HCT116 (cell line): ENCODE measurements around the gene UTF1. TPM values are rescaled to one million over a fixed set of nuclear protein-coding genes. Genes with fewer than 3 reads are reported as not detected.

Experiments used
- ATAC-seq: fragments of 200-7000 bp; cut with Tn5 transposase; 2 replicates; pipeline ENCODE4 v1.9.1; 2020; ENCODE audit warnings: mild to moderate bottlenecking, moderate library complexity
- BruUV-seq: library from RNA; stranded (reverse); fragments of 400-500 nt; replicated peaks from 2 replicates; lab custom pipeline; 2021; lab: Mats Ljungman, UMichigan
- CTCF ChIA-PET: fragments of 300-600 bp; sonication (Branson Sonifier 250); formaldehyde crosslinking; loops from one replicate; lab custom pipeline; 2021; ENCODE audit warnings: antibody characterized with exemption; lab: Charles Lee
- POLR2A ChIA-PET: fragments of 300-600, 350-600 bp; sonication (Branson Sonifier 250); formaldehyde crosslinking; loops from one replicate; lab custom pipeline; 2021; ENCODE audit warnings: antibody characterized with exemption; lab: Charles Lee
- RAD21 ChIA-PET, 2 experiments: fragments of 300-600 bp; sonication (Branson Sonifier 250); formaldehyde crosslinking; loops; one replicate each; lab custom pipeline; 2023; ENCODE audit warnings: low total read pairs in 2 of 2; ENCODE audit not compliant: uncharacterized antibody in 2 of 2, unreplicated experiment in 2 of 2, low non-redundant PET in 1 of 2; lab: Charles Lee
- DNase-seq: peaks from one replicate; pipeline ENCODE4 v3.0.0-alpha.2; 2010; ENCODE audit warnings: low read depth, low spot score
- H2AFZ ChIP-seq: fragments of 200-600 bp; shearing (Covaris generic), sonication (generic); 2 replicates; pipeline ENCODE4 v1.6.1; 2017; ENCODE audit warnings: low read depth, mixed run types, mixed read lengths, antibody characterized with exemption, low read length; ENCODE audit not compliant: poor library complexity, severe bottlenecking
- H3K27ac ChIP-seq: 2 replicates; pipeline ENCODE4 v1.5.1; 2012; ENCODE audit warnings: low read depth, low read length
- H3K27me3 ChIP-seq: fragments of 200-600 bp; sonication (generic); 2 replicates; pipeline ENCODE4 v1.6.1; 2016; ENCODE audit warnings: mixed run types, low read length, mixed read lengths; ENCODE audit not compliant: insufficient read depth
- H3K36me3 ChIP-seq, 2 experiments: fragments of 200-500 bp in 1 of 2; fragments of 200-600 bp in 1 of 2; sonication (Bioruptor generic) in 1 of 2; sonication (generic) in 1 of 2; 2 replicates each; pipeline versions ENCODE4 v1.5.1 to v1.6.1; 2014 to 2016; ENCODE audit warnings: low read length in 2 of 2, inconsistent platforms in 1 of 2, mixed read lengths in 1 of 2, mixed run types in 1 of 2; ENCODE audit not compliant: insufficient read depth in 2 of 2, control insufficient read depth in 1 of 2
- H3K4me1 ChIP-seq, 2 experiments: fragments of 200-600 bp in 1 of 2; sonication (generic) in 1 of 2; 2 replicates each; pipeline versions ENCODE4 v1.5.1 to v1.6.1; 2012 to 2017; ENCODE audit warnings: low read length in 2 of 2, inconsistent platforms in 1 of 2, mild to moderate bottlenecking in 1 of 2, mixed read lengths in 1 of 2, mixed run types in 1 of 2, moderate library complexity in 1 of 2; ENCODE audit not compliant: insufficient read depth in 2 of 2, control insufficient read depth in 1 of 2
- H3K4me2 ChIP-seq: fragments of 200-600 bp; sonication (generic); 2 replicates; pipeline ENCODE4 v1.6.1; 2017; ENCODE audit warnings: mixed run types, low read length, mixed read lengths
- H3K4me3 ChIP-seq, 2 experiments: fragments of 200-600 bp in 1 of 2; sonication (generic) in 1 of 2; replicated peaks in 1 of 2; 2 replicates each; pipeline ENCODE4 v1.5.1; 2011 to 2016; ENCODE audit warnings: low read length in 2 of 2, control low read depth in 1 of 2, low read depth in 1 of 2, mild to moderate bottlenecking in 1 of 2, mixed read lengths in 1 of 2, mixed run types in 1 of 2
- H3K79me2 ChIP-seq: fragments of 200-600 bp; sonication (generic); 2 replicates; pipeline ENCODE4 v1.6.1; 2017; ENCODE audit warnings: mild to moderate bottlenecking, mixed run types, low read length, moderate library complexity, mixed read lengths; ENCODE audit not compliant: insufficient read depth
- H3K9ac ChIP-seq: fragments of 200-600 bp; sonication (generic); 2 replicates; pipeline ENCODE4 v1.6.1; 2016; ENCODE audit warnings: low read length, mixed read lengths
- H3K9me2 ChIP-seq: fragments of 200-600 bp; sonication (generic), shearing (Covaris generic); 2 replicates; pipeline ENCODE4 v1.6.1; 2017; ENCODE audit warnings: mixed run types, mild to moderate bottlenecking, moderate library complexity; ENCODE audit not compliant: insufficient read depth
- H3K9me3 ChIP-seq, 2 experiments: fragments of 200-500 bp in 1 of 2; fragments of 200-600 bp in 1 of 2; sonication (Bioruptor generic) in 1 of 2; sonication (generic) in 1 of 2; 2 replicates each; pipeline ENCODE4 v1.6.1; 2014 to 2017; ENCODE audit warnings: low read length in 2 of 2, mixed read lengths in 2 of 2, inconsistent platforms in 1 of 2, low read depth in 1 of 2, mild to moderate bottlenecking in 1 of 2, mixed run types in 1 of 2, moderate library complexity in 1 of 2; ENCODE audit not compliant: control insufficient read depth in 1 of 2, insufficient read depth in 1 of 2
- H4K20me1 ChIP-seq: fragments of 200-600 bp; sonication (generic), shearing (Covaris generic); 2 replicates; pipeline ENCODE4 v1.6.1; 2017; ENCODE audit warnings: mixed run types, mild to moderate bottlenecking, moderate library complexity; ENCODE audit not compliant: insufficient read depth
- ATF3 ChIP-seq: IDR thresholded peaks from 2 replicates; pipeline ENCODE4 v1.6.1; 2012
- CBX3 ChIP-seq: IDR thresholded peaks from 2 replicates; pipeline ENCODE4 v1.6.1; 2012; ENCODE audit warnings: low read depth
- CEBPB ChIP-seq: IDR thresholded peaks from 2 replicates; pipeline ENCODE4 v1.6.1; 2012; ENCODE audit warnings: low read depth
- ELF1 ChIP-seq: IDR thresholded peaks from 2 replicates; pipeline ENCODE4 v1.6.1; 2012; ENCODE audit warnings: low read depth, borderline replicate concordance
- EZH2phosphoT487 ChIP-seq: fragments of 200-600 bp; IDR thresholded peaks from 2 replicates; pipeline ENCODE4 v1.6.1; 2018; ENCODE audit warnings: antibody characterized with exemption, borderline replicate concordance
- FOSL1 ChIP-seq: IDR thresholded peaks from 2 replicates; pipeline ENCODE4 v1.6.1; 2012; ENCODE audit warnings: low read depth
- JUND ChIP-seq: IDR thresholded peaks from 2 replicates; pipeline ENCODE4 v1.6.1; 2012
- POLR2A ChIP-seq: IDR thresholded peaks from 2 replicates; pipeline ENCODE4 v1.7.0; 2011; ENCODE audit warnings: borderline replicate concordance; ENCODE audit not compliant: insufficient read depth, insufficient read length; ENCODE audit errors: extremely low read depth
- RAD21 ChIP-seq: IDR thresholded peaks from 2 replicates; pipeline ENCODE4 v1.6.1; 2012; ENCODE audit warnings: low read depth, mild to moderate bottlenecking
- REST ChIP-seq: IDR thresholded peaks from 2 replicates; pipeline ENCODE4 v1.6.1; 2012; ENCODE audit warnings: low read depth
- SP1 ChIP-seq: IDR thresholded peaks from 2 replicates; pipeline ENCODE4 v1.6.1; 2012; ENCODE audit warnings: low read depth
- ZFX ChIP-seq: fragments of 450-650 bp; IDR thresholded peaks from 2 replicates; pipeline ENCODE4 v1.6.1; 2017
- ZNF274 ChIP-seq: fragments of 200-500 bp; sonication (Bioruptor generic); IDR thresholded peaks from 2 replicates; pipeline ENCODE4 v1.6.1; 2014; ENCODE audit warnings: mild to moderate bottlenecking, low read depth, low read length, inconsistent platforms
- intact Hi-C: fragments of 100-400 bp; cut with micrococcal nuclease; formaldehyde crosslinking; loops from 2 replicates; pipeline ENCODE4 v1.10.0; 2022
- total RNA-seq: library from RNA; stranded (reverse); gene quantifications from one replicate; pipeline ENCODE4 v1.2.1, GENCODE V29; 2021; ENCODE audit not compliant: unreplicated experiment
- TF ChIP-seq, protein P1 (sequence below): IDR thresholded peaks from 2 replicates; pipeline ENCODE4 v1.6.1; 2012

The UTF1 gene
- total RNA-seq, 1 experiment from 2014 or later, result not detected

- ATAC-seq, result no peak
- TF ChIP-seq SP1 (no peak), ZFX (no peak), CBX3 (no peak), POLR2A (no peak), JUND (no peak), REST (no peak), EZH2phosphoT487 (no peak), ATF3 (no peak), CEBPB (no peak), RAD21 (no peak), ZNF274 (no peak), ELF1 (no peak), FOSL1 (no peak)
- TF ChIP-seq, protein P1, sequence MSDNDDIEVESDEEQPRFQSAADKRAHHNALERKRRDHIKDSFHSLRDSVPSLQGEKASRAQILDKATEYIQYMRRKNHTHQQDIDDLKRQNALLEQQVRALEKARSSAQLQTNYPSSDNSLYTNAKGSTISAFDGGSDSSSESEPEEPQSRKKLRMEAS, result no peak
- TF ChIP-seq, all 23 proteins: peak for 0
- H3K79me2 ChIP-seq, result no peaks in the 10 kb centered on the region
- H3K27me3 ChIP-seq, result no peaks in the 10 kb centered on the region
- no peaks in the 10 kb centered on the region for H3K9me3 ChIP-seq
- no peak overlapping the region for H3K4me3 ChIP-seq
- no peaks in the 10 kb centered on the region for H4K20me1 ChIP-seq
- no peaks in the 10 kb centered on the region for H3K36me3 ChIP-seq
- CTCF ChIA-PET, result no interaction called here
- intact Hi-C loops, result no loop called here
- POLR2A ChIA-PET, result no interaction called here
- no peak overlapping the region for H2AFZ ChIP-seq
- H3K4me1 ChIP-seq, result no peaks in the 10 kb centered on the region
- DNase-seq, result no peak
- BruUV-seq, result no TSS peak
- RAD21 ChIA-PET, result no interaction called here
- no peak overlapping the region for H3K4me2 ChIP-seq
- H3K27ac ChIP-seq, result no peak overlapping the region
- H3K9ac ChIP-seq, result no peak overlapping the region
- no peaks in the 10 kb centered on the region for H3K9me2 ChIP-seq
Measured at GRCh38 chr10:133201948-133202725, 27.9 kb upstream of the UTF1 start.
